SK-N-SH (cell line): ENCODE data around the gene MEX3A.

Experiments
- CHD2 ChIP-seq: fragments of 150-350 bp; IDR thresholded peaks from 2 replicates; pipeline ENCODE4 v1.6.1; 2018; ENCODE audit warnings: low read length; ENCODE audit not compliant: partially characterized antibody
- CTCF ChIP-seq: fragments of 200-600 bp; sonication (generic); IDR thresholded peaks from 2 replicates; pipeline ENCODE4 v1.6.1; 2017; ENCODE audit warnings: antibody characterized with exemption, mild to moderate bottlenecking, moderate library complexity
- EP300 ChIP-seq, 2 experiments: IDR thresholded peaks; 2 replicates each; pipeline versions ENCODE4 v1.4.0 to v1.6.1; 2012; ENCODE audit warnings: borderline replicate concordance in 1 of 2, low read depth in 1 of 2, low read length in 1 of 2
- FOXJ3 ChIP-seq: sonication (generic); formaldehyde crosslinking; IDR thresholded peaks from 2 replicates; pipeline ENCODE4 v1.5.1; 2020; ENCODE audit warnings: mild to moderate bottlenecking, missing genetic modification reagents
- JUND ChIP-seq: IDR thresholded peaks from 2 replicates; pipeline ENCODE4 v1.4.0; 2012
- MXI1 ChIP-seq: IDR thresholded peaks from 2 replicates; pipeline ENCODE4 v1.6.1; 2012; ENCODE audit warnings: mild to moderate bottlenecking, low read depth, low read length, improper control_type of control experiment

DNA sequence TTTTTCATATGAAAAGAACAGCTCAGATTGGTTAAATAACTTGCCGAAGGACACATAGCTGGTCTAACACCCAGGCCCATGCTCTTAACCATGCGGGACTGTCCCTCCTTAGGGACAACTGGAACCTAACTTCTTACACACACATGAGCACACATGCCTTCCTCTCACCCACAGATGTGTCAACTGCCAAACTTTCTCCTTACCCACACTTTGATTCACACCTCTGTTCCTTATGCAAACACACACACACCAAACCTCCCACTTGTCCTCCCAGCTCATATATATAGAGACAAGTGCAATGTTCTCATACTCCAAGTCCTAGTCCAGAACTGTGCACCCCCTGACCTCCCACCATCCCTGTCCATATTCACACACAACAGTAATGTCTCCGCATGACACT, 17.1 kb downstream of the MEX3A start:
- TF ChIP-seq CTCF (no peak), MXI1 (no peak), CHD2 (no peak), EP300 (IDR thresholded peaks at IDR 0.05; ENCODE audit: borderline replicate concordance in 1 of 2, low read depth in 1 of 2, low read length in 1 of 2) (no peak), JUND (no peak), FOXJ3 (CRISPR knock-in tag) (no peak)
